ENCODE measurements around the gene NEGR1. TPM values are rescaled to one million over a fixed set of nuclear protein-coding genes. Genes with fewer than 3 reads are reported as not detected.
"Not testable (repeated sequence)": the region's sequence is repeated elsewhere in the genome, so short reads cannot be mapped to it uniquely, and the experiment has no call there.

NEGR1 gene
- total RNA-seq, 2 experiments from 2014 or later = not detected

DNA sequence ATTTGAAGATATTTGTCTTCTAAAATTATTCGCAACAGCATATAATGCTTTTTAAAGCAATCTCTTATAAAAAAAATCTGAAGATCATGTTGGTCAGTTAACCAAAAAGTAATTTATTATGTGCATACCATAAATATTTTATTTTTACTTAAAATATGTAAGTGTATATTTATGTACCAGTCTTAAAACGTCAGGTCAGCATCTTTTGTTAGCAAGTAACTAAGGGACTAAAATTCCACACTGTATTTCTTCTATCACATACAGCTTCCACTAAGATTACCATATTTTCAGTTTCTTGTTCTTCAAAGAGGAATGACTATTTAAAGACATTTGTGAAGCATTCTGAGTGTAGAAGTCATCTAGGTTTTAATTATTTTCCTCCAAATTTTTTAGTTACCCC is 19.6 kb downstream of the NEGR1 start:
- Histone ChIP-seq H3K36me3 (ENCODE audit: insufficient read depth, low read length) (no peaks in the 10 kb centered on the region), H3K4me1 (ENCODE audit: insufficient read depth, low read length, poor library complexity, severe bottlenecking) (no peaks in the 10 kb centered on the region), H2AFZ (ENCODE audit: low read length) (no peak overlapping the region), H3K4me2 (ENCODE audit: low read length) (no peak overlapping the region), H3K9me2 (ENCODE audit: insufficient read depth, low read length) (no peaks in the 10 kb centered on the region), H3K4me3 (ENCODE audit: low read depth, low read length, poor library complexity, severe bottlenecking) (no peak overlapping the region), H3K9me3 (ENCODE audit: low read length) (no peaks in the 10 kb centered on the region), H3K27ac (ENCODE audit: low read depth, low read length, poor library complexity, severe bottlenecking) (no peak overlapping the region), H4K20me1 (ENCODE audit: insufficient read depth, low read length) (no peaks in the 10 kb centered on the region), H3K79me2 (ENCODE audit: insufficient read depth, low read depth, low read length) (no peaks in the 10 kb centered on the region)
- POLR2A ChIA-PET = no interaction called here
- DNase-seq (ENCODE audit: low spot score) = no peak
- CTCF ChIA-PET (ENCODE audit: unreplicated experiment) = no interaction called here
- intact Hi-C loops (cut with micrococcal nuclease; ENCODE audit: unreplicated experiment) = no loop called here
- TF ChIP-seq, protein P1, sequence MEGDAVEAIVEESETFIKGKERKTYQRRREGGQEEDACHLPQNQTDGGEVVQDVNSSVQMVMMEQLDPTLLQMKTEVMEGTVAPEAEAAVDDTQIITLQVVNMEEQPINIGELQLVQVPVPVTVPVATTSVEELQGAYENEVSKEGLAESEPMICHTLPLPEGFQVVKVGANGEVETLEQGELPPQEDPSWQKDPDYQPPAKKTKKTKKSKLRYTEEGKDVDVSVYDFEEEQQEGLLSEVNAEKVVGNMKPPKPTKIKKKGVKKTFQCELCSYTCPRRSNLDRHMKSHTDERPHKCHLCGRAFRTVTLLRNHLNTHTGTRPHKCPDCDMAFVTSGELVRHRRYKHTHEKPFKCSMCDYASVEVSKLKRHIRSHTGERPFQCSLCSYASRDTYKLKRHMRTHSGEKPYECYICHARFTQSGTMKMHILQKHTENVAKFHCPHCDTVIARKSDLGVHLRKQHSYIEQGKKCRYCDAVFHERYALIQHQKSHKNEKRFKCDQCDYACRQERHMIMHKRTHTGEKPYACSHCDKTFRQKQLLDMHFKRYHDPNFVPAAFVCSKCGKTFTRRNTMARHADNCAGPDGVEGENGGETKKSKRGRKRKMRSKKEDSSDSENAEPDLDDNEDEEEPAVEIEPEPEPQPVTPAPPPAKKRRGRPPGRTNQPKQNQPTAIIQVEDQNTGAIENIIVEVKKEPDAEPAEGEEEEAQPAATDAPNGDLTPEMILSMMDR (conservative IDR thresholded peaks at IDR 0.05; ENCODE audit: low read length) = no peak
- no peak for TF ChIP-seq EZH2phosphoT487 (IDR thresholded peaks at IDR 0.05; ENCODE audit: borderline replicate concordance, low read depth, low read length)
- no TSS peak for BruUV-seq (replicated peaks)

DNA sequence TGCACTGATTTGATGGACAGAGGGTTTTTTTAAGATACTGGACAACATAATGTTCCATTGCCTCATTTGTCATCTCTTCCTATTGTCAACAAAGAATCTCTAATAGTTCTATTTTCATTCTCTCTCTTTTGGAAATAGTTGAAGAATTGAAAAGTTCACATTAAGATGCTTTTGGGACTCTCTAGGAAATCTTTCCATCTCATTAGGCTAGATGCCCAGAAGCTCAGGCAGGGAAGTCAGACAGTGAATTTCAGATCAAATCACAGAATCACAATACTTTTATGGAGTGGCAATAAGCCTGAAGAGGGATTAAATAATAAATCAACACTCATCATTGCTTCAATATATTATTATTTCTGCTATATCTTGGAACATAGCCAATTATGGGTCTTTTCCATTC is 29.2 kb downstream of the NEGR1 start:
- no peaks in the 10 kb centered on the region for H3K79me2 ChIP-seq (ENCODE audit: insufficient read depth, low read depth, low read length)
- BruUV-seq (replicated peaks) = no TSS peak
- ChIA-PET CTCF (ENCODE audit: unreplicated experiment) (no interaction called here), POLR2A (no interaction called here)
- no peak overlapping the region for H3K4me2 ChIP-seq (ENCODE audit: low read length)
- H3K27ac ChIP-seq (ENCODE audit: low read depth, low read length, poor library complexity, severe bottlenecking) = no peak overlapping the region
- no peaks in the 10 kb centered on the region for H3K9me2 ChIP-seq (ENCODE audit: insufficient read depth, low read length)
- H4K20me1 ChIP-seq (ENCODE audit: insufficient read depth, low read length) = no peaks in the 10 kb centered on the region
- TF ChIP-seq EZH2phosphoT487 (IDR thresholded peaks at IDR 0.05; ENCODE audit: borderline replicate concordance, low read depth, low read length) = no peak
- H3K36me3 ChIP-seq (ENCODE audit: insufficient read depth, low read length) = no peaks in the 10 kb centered on the region
- no peaks in the 10 kb centered on the region for H3K4me1 ChIP-seq (ENCODE audit: insufficient read depth, low read length, poor library complexity, severe bottlenecking)
- no peak overlapping the region for H3K4me3 ChIP-seq (ENCODE audit: low read depth, low read length, poor library complexity, severe bottlenecking)
- H2AFZ ChIP-seq (ENCODE audit: low read length) = no peak overlapping the region
- intact Hi-C loops (cut with micrococcal nuclease; ENCODE audit: unreplicated experiment) = no loop called here
- no peak for DNase-seq (ENCODE audit: low spot score)
- no peaks in the 10 kb centered on the region for H3K9me3 ChIP-seq (ENCODE audit: low read length)

DNA sequence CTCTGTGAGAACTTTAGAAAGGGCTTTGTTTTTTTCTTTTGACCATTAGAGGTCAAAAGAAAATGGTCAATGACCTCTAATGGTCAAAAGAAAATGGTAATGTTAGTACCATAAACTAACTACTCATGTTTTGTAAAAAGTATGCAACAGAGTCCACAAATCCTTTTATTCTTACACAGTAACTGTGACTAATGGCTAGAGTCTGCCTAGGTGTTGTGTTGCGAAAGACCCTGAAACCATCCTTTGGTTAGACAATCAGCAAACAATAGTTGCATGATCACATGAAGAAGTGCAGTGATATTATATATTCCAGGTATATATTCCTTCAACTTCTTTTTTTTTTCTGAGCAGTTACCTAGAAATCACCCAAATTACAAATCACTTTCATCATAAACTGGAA is 40.9 kb downstream of the NEGR1 start:
- no peak for DNase-seq (ENCODE audit: low spot score)
- no peak overlapping the region for H3K4me3 ChIP-seq (ENCODE audit: low read depth, low read length, poor library complexity, severe bottlenecking)
- H3K4me2 ChIP-seq (ENCODE audit: low read length) = no peak overlapping the region
- no peak for TF ChIP-seq EZH2phosphoT487 (IDR thresholded peaks at IDR 0.05; ENCODE audit: borderline replicate concordance, low read depth, low read length)
- TF ChIP-seq, protein P1 (conservative IDR thresholded peaks at IDR 0.05; ENCODE audit: low read length) = no peak
- H4K20me1 ChIP-seq (ENCODE audit: insufficient read depth, low read length) = no peaks in the 10 kb centered on the region
- H2AFZ ChIP-seq (ENCODE audit: low read length) = no peak overlapping the region
- H3K27ac ChIP-seq (ENCODE audit: low read depth, low read length, poor library complexity, severe bottlenecking) = no peak overlapping the region
- ChIA-PET CTCF (ENCODE audit: unreplicated experiment) (no interaction called here), POLR2A (no interaction called here)
- intact Hi-C loops (cut with micrococcal nuclease; ENCODE audit: unreplicated experiment) = no loop called here
- H3K4me1 ChIP-seq (ENCODE audit: insufficient read depth, low read length, poor library complexity, severe bottlenecking) = no peaks in the 10 kb centered on the region
- no TSS peak for BruUV-seq (replicated peaks)
- H3K9me3 ChIP-seq (ENCODE audit: low read length) = no peaks in the 10 kb centered on the region
- H3K79me2 ChIP-seq (ENCODE audit: insufficient read depth, low read depth, low read length) = no peaks in the 10 kb centered on the region
- H3K9me2 ChIP-seq (ENCODE audit: insufficient read depth, low read length) = no peaks in the 10 kb centered on the region
- H3K36me3 ChIP-seq (ENCODE audit: insufficient read depth, low read length) = no peaks in the 10 kb centered on the region

DNA sequence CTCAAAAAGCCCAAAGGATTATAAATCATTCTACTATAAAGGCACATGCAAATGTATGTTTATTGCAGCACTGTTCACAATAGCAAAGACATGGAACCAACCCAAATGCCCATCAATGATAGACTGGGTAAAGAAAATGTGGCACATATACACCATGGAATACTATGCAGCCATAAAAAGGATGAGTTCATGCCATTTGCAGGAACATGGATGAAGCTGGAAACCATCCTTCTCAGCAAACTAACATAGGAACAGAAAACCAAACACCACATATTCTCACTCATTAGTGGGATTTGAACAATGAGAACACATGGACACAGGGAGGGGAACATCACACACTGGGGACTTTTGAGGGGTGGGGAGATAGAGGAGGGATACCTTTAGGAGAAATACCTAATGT is 46.4 kb downstream of the NEGR1 start:
- H3K27ac ChIP-seq (ENCODE audit: low read depth, low read length, poor library complexity, severe bottlenecking); H2AFZ ChIP-seq (ENCODE audit: low read length); BruUV-seq (replicated peaks); CTCF ChIA-PET (ENCODE audit: unreplicated experiment); intact Hi-C loops (cut with micrococcal nuclease; ENCODE audit: unreplicated experiment); DNase-seq (ENCODE audit: low spot score); POLR2A ChIA-PET; H3K79me2 ChIP-seq (ENCODE audit: insufficient read depth, low read depth, low read length); H3K4me3 ChIP-seq (ENCODE audit: low read depth, low read length, poor library complexity, severe bottlenecking); H3K4me2 ChIP-seq (ENCODE audit: low read length); H3K36me3 ChIP-seq (ENCODE audit: insufficient read depth, low read length); H4K20me1 ChIP-seq (ENCODE audit: insufficient read depth, low read length); H3K9me3 ChIP-seq (ENCODE audit: low read length); H3K9me2 ChIP-seq (ENCODE audit: insufficient read depth, low read length); H3K4me1 ChIP-seq (ENCODE audit: insufficient read depth, low read length, poor library complexity, severe bottlenecking): not testable (repeated sequence)

Measured in OCI-LY7 (cell line).